NCI-H1105 treated with DMSO at 0.1 percent for 48 hours (cell line): Measurements from ENCODE around the gene MED12L.
"Not testable (repeated sequence)": the region's sequence is repeated elsewhere in the genome, so short reads cannot be mapped to it uniquely, and the experiment has no call there.

Source experiments
- DNase-seq: peaks from one replicate; lab custom pipeline; 2025; lab: John Stamatoyannopoulos, UW

The MED12L gene

DNA sequence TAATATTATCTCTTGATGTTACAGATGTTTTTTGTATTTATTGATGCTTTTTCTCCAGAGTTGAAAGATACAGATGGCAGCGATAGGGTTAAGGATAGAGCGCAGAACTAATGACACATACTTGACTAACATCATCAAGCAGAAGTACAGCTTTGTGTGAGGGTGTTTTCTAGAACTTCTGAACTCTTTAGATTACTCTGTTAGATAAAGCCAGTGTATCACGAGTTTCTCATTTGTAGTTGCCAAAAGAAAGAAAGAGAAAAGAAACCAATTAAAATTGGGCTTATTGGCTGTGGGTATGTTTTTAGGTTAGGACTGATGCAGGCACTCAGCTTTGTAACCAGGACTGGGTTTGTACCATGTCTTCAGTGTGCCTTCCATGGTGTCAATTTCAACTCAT is 124.2 kb downstream of the MED12L start:
- no peak for DNase-seq

DNA sequence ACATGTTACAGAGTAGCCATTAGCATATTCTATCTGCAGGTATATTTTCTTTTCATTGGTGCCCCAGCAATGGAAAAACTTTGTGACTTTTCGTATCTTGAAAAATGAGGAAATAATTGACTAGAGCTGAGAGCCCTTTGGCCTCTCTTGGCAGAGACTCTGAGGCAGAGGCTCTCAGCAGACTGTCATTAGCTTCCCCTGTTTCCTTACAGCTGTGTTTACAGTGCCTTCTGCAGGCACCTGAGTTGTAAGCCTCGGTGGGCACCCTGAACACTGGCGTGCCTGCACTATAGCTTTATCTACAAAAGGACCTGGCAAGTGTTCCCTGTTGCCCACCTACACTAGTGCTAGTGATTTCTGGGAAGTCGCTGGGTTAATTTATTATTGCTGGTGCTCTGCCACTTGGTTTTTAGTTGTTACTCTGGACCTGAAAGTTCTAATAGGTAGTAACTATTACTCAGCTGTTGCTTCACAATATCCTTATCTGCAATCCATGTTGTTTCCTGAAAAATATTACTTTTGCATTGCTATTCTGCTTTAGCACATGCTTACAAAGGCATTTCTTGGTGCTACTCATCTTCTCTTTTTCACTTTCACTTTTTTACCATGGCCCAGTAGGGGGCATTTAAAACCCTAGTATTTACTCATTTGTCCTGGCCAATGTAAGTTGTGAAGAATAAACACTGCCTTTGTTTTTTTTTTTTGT is 125.4 kb downstream of the MED12L start:
- DNase-seq = peak; percentile 7

DNA sequence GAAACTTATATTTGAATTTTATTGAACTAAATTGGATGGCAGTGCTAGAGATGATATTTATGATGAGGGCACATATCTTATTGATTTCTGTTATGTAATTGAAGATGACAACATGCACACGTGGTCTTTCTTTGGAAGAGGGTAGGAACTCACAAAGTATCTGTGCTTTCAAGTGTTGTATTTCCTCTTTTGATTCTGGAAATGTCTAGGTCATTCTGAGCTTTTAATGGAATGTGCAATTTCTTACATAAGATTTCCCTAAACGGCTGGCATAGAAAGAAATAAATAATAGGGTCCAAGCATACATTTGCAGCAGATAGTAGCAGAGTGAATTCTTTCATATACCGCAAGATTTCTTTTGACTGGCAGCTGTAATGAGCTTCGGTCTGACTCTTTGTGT is 127.7 kb downstream of the MED12L start:
- DNase-seq = no peak

DNA sequence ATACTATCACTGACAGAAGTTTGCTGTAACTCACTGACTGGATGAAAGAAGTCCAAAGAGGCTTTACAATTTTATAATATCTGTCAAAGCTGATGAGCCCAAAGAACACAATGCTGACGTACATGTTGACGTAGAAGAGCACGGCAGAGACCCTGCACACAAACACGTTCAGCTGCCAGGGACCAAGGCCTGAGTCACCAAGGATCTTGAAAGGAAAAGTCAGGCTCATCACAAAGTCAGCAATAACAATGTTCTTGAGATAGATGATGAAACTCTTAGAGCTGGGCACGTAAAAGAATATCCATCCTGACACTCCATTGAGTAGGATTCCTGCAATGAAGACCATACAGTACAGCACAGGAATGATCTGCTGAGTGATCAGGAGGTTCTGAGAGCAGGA is 128.4 kb downstream of the MED12L start:
- no peak for DNase-seq

DNA sequence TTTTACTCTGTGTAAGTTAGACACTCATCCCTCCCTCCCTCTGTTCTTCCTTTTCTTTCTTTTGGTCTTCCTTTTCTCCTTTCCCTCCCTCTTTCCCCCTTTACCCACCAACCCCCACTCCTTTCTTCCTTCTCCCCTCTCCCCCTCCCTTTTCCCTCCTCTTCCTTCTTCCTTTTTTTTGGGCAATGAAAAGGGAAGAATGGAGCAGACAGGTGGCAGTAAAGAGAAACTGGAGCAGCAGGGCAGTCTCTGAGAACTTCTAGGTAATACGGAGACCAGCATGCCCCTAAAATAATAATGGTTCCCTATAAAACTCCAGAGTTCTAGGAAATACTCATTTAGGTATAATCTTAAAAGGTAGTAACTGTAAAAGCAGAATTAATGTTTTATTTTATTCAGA is 129.0 kb downstream of the MED12L start:
- DNase-seq = no peak

DNA sequence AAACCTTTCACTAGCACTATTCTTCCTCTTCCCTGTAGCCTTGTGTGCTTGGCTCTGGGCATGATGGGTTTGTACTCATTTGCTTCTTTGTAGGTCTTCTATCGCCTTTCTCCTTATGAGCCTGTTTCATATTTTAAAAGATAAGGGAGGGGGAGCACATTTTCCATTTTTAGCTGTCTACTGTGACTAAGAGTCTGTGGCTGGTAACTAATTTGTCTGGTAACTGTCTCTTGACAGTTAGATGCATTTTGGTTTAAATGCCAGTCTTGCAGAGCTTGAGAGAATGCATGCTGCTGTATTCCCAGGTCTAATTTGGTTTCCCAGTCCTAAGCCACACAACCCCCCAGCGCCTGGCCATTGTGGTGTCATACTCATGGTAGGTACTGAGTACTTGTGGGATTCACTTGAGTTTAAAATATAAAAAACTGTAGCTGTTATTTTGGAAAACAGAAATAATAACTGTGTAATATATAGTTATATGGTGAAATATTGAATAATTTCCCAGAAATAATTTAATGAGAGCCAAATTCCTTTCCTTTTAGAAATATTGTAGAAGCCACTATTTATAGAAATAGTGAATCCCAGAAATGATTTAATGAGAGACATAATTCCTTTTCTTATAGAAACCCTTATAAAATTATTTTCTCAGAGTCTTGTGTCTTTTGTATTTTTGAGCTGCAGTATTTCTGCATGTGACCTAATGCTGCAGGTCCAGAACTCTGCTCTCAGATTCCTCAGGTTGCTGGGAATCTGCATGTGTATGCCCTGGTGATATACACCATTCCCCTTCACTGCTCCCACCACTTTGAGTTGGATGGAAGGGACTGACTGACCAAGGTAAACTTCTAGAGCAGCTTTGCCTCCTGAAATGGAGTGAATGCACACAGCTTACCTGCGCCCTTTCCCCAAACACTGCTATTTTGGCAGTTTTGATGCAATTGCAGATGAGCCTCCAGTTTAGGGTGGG is 131.5 kb downstream of the MED12L start:
- no peak for DNase-seq

DNA sequence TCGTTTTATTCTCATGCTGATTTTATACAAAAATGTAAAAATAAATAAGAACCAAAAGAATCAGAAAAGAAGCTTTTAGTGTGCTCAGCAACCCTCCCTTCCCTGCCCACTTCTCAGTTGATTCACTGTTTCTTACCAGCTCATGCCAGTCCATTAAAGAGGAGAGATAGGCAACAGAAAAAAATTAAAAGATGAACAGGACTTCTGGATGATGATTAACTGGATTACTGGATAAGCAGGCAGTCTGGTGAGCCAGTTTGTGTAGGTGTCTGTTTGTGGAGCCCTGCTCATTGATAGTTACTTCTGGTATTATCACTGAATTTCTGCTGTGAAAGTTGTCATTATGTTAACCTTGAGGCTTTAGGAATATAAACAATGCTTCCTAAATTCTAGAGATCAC is 132.7 kb downstream of the MED12L start:
- DNase-seq = no peak

DNA sequence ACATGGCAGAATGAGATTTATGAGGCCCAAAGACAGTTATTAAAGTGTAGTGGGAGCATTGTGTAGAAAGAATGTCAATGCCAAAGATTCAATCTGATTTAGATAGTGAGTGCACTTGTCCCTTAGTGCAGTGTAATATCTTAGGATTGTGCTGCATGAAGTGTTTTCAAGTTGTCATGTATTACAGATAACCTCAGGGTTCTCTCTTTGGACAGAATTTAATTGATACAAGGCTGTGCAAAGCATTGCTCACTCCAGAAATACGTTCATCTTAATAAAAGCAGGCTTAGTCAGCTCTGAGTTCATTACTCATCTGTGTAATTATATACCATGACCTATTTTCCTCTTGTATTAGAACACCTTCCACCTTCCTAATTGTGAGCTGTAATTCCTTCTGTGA is 133.6 kb downstream of the MED12L start:
- DNase-seq = no peak

DNA sequence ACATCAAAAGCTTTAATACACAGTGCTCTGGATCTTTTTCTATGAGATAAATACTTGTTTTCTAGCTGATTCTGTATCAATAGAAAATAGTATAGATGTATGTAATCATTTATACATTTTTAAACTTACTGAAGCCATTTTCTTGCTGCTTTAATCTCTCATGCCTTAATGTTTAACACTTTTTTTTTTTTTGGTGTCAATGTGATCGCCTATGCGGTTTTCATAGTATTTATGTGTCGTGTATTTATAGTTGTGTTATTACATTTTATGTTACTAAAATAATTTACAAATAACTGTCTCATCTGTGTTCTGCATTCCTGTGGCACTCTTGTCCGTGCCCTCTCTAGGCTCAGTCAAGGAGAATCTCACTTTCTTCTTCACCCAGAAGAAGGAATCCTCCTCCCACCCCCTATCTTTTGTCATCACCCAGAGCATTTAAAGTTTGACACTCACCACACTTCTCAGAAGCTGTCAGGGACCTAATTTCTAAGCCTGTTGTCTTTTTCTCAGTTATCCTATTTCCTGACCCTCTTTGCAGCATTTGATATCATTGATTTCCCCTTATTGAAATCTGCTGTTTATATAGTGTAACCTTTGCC is 138.9 kb downstream of the MED12L start:
- DNase-seq = no peak

DNA sequence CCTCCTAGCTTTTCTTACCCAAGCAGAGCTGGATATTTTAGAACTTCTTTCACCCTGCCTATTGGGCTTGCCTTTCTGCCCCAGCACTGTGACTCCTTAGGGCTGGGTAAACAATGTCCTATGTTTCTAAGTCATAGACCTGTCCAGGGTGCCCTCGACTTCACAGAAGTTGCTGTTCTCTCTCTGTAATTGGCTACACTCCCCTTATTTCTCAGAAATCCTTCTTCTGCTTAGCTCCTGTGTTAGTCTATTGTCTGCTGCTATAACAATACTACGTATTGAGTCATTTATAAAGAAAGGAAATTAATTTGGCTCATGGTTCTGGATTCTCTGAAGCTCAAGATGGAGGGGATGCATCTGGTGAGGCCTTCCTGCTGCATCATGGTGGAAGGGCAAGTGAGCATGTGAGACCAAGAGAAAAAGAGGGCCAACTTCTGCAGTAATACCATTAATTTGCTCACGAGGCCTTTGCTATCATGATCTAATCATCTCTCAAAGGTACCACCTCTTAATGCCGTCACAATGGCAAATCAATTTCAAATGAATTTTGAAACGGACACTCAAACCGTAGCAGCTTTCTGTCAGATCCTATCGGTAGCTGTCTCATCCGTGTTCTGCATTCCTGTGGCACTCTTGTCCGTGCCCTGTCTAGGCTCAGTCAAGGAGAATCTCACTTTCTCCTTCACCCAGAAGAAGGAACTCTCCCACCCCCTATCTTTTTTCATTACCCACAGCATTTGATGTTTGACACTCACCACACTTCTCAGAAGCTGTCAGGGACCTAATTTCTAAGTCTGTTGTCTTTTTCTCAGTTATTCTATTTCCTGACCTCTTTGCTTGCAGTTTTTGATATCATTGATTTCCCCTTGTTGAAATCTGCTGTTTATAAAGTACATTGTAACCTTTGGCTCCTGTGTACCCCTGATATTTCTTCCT is 139.8 kb downstream of the MED12L start:
- DNase-seq = no peak

DNA sequence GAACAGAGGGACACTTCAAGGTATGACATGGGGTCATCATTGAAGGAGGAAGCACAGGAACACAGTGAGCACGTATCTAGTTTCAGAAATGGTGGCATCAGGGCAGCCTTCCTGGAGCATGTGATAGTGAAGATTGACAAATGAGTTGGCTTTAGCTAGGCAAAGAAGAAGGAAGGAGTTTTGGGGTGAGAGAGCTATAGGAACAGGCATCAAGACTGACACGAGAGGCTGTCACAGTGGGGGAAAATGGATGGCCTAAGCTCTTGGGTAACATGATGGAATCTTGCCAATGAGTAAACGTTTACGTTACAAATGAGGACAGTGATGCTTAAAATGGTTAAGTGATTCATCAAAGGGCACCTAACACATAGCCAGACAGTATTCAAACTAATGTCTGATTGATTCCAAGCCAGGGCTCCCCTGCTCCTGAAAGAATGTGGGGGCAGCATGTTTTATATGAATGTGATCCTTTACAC is 140.7 kb downstream of the MED12L start:
- DNase-seq = peak; percentile 44

DNA sequence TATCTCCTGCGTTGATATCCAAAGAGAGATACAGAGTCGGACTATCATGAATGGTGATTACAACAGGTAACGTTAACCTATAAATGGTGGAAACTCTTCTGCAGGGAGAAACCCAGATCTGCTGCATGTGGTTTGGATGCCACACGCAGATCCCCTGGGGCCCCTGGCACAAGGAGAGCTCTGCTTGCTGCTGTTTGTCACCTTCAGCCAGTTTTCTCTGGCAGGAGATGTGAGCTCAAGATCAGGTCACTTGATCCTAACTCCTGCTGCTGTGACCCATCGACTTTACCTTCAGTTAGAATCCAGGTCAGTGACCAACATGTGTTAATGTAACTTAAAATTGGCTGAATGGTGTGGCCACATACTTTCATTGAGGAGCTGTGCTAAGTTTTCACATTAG is 141.4 kb downstream of the MED12L start:
- no peak for DNase-seq

DNA sequence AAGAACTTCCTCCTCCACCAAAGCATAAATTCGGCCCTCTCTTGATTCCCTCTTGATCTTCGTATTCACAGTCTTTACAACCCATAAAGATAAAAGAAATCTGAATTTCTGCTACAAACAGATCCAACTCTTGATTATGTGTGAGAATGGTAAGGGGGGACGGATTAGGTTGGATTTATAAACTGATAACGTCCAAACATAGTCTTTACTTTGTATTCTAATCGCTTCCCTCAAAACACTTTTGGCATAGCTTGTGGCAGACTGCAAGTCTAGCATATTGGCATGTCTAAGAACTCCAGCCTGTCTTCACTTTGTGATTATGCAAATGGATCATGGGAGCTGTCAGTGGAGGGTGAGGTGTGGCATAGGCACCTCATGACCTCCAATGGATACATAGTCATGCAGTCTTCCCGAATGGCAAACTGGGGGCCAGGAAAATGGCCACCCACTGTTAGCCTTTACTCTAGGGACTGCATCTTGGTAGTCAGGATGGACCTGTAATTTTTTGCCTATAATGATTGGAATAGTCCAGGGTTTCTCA is 141.9 kb downstream of the MED12L start:
- DNase-seq = no peak

DNA sequence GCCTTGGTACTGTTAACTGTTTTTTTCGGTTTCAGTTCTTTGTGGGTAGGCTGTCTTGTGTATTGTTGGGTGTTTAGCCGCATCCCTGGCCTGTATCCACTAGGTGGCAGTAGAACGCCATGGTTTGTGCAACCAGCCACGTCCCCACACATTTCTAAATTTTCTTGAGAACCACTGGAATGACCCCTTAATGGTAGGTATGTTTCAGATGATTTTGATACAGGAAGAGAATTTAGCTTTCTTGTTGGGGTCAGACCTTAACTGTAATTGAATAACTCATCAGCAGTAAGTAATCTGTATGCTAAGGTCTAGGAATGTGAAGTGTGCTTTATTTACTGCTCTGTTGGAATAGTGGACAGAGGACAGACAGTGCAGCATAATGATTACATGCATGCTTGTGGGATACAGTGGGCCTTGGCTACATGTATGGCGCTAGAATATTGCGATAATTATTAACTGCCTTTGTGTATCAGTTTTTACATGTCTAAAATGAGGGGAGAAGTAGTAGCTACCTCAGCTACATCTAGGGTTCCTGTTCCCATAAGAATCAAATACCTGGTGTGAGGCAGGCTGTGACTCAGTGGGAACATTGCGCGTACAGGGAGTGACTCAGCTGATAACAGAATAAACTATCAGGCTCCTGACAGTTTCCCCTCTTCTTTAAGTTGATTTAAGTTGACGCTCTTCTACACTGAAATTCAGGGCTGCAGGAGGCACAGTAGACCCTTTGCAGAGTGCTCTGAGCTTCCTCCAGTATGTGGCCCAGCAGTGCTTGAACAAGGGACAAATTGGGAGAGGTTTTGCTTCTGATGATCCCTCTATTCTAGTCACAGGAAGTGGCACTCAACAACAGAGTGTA is 142.6 kb downstream of the MED12L start:
- DNase-seq = peak; percentile 61

DNA sequence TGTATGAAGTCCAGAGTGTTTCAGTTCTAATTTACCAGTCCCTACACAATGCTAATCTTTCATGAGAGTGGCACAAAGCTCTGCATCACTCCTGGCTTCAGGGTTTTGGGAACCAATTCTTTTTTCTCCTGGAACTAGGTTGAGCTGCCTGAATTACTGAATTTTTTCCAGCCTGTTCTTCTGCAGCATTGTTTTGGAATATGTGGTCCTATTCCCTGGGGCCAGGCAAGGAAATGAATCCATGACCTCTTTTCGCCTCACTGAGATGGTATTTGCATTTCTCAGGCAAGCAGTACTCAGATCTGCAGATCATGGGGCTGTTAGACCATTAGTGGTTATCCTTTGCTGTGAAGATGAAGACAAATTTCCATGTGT is 143.2 kb downstream of the MED12L start:
- DNase-seq = no peak

DNA sequence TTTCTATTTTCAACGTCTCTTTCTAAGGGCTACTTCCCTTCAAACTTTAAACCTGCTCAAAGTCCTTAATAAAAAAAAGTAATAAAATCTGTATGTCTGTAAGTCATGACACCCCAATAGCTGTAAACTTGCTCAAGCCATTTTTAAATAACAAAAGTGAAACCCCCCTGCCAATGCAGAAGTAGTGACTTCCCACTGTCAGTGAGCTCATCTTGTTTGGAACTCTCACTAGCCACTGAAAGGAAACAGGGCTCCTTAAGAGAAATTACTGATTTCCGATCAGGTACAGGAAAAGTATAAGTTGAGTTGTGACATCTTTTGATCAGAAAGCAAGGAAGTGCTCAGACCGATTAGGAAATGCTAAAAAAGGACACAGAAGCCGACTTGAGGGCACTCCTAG is 145.2 kb downstream of the MED12L start:
- no peak for DNase-seq

DNA sequence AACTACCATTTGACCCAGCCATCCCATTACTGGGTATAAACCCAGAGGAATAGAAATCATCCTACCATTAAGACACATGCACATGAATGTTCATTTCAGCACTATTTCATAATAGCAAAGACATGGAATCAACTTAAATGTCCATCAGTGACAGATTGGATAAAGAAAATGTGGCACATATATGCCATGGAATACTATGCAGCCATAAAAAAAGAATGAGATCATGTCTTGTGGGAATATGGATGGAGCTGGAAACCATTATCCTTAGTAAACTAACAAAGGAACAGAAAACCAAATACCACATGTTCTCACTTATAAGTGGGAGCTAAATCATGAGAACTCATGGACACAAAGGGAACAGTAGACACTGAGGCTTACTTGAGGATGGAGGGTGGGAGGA is 146.9 kb downstream of the MED12L start:
- not testable (repeated sequence) for DNase-seq

DNA sequence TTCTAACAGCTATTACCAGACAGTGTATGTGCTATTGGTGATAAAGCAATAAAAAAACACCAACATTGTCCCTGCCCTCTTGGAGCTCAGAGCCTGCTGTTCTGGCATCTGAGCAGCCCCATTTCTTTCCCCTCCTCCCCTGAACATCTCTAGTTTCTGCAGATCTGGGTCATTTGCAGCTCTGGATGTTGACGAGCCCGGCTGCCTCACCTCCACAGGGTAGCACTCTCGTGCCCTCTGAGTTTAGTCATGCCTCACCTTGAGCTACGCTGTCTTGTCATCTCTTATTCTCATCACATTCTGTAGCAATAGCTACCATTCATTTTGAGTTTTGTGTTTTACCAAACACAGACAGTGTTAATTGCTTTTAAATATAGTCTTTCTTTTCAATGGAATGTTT is 147.5 kb downstream of the MED12L start:
- DNase-seq = no peak

DNA sequence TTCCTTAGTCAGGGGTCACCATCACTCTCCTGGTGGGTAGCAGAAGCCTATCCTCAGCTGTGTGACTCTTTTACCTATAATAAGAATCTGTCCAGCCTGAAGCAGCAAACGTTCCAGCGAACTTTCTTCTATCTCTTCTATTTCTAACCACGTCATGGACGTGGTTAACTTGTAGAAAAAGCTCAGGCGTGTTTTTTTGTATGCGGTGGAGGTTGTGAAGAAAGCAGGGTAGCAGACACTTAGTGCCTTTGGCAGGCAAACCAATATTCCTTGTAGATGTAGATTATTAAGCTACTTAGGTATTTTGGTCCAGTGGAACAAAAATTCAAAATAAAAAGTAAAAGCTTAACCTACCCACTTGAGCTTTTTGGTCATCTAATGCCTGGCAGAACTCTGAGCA is 149.4 kb downstream of the MED12L start:
- DNase-seq = no peak

DNA sequence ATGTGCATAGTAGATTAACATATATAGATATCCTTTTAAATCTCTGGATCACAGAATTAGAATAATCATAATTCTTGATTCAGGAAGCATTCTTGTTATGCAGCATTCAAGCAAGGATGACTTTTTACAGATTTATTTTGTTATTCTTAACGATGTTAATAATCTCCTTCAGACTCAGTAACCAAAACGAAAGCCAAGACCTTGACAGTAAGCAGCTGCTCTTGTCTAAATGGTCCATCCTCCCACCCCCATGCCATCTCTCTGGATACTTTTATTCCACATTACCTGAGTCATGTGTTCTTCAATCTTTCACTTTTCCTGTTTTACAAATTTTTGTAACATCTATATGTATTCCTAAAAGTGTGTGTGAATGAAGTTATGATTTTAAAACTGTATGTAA is 150.9 kb downstream of the MED12L start:
- no peak for DNase-seq

DNA sequence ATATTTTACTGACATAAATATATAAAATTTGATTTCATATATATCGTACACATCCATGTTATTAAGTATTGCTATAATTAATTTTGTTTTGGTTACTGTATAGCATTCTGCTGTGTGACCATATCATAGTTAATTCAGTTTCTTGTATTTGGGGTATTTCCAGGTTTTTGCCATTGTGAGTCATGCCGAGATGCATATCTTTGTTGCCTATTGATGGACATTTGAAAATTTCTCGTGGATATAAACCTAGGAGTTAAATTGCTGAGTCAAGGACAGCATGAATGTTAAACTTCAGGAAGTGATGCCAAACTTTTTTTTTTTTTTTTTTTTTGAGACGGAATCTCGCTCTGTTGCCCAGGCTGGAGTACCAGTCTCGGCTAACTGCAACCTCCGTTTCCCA is 151.3 kb downstream of the MED12L start:
- DNase-seq = no peak
